HepG2 (cell line): ENCODE measurements around the gene CTXN1. TPM values are rescaled to one million over a fixed set of nuclear protein-coding genes. Genes with fewer than 3 reads are reported as not detected.

ENCODE experiments used
- AFF4 ChIP-seq: sonication (generic); formaldehyde crosslinking; IDR thresholded peaks from 2 replicates; pipeline ENCODE4 v1.4.0; 2020; ENCODE audit warnings: missing genetic modification reagents
- BCL6 ChIP-seq: IDR thresholded peaks from 2 replicates; pipeline ENCODE4 v1.6.1; 2016; ENCODE audit warnings: missing genetic modification reagents, missing compliant biosample characterization
- HDAC1 ChIP-seq: sonication (generic); formaldehyde crosslinking; IDR thresholded peaks from 2 replicates; pipeline ENCODE4 v1.5.1; 2020; ENCODE audit warnings: mild to moderate bottlenecking, missing genetic modification reagents
- HNF4A ChIP-seq: sonication (generic); formaldehyde crosslinking; IDR thresholded peaks from 2 replicates; pipeline ENCODE4 v1.4.0; 2020; ENCODE audit warnings: missing genetic modification reagents
- IRF1 ChIP-seq: sonication (generic); formaldehyde crosslinking; IDR thresholded peaks from 2 replicates; pipeline ENCODE4 v1.4.0; 2020; ENCODE audit warnings: low read depth, mild to moderate bottlenecking, missing genetic modification reagents
- LCORL ChIP-seq, 2 experiments: fragments of 450-650 bp in 1 of 2; sonication (generic) in 1 of 2; formaldehyde crosslinking in 1 of 2; IDR thresholded peaks; 2 replicates each; pipeline versions ENCODE4 v1.5.0 to v1.6.1; 2017 to 2020; ENCODE audit warnings: antibody characterized with exemption in 1 of 2, missing genetic modification reagents in 1 of 2
- NCOA1 ChIP-seq: sonication (generic); formaldehyde crosslinking; IDR thresholded peaks from 2 replicates; pipeline ENCODE4 v1.9.0; 2021; ENCODE audit warnings: missing genetic modification reagents
- PHF5A ChIP-seq: IDR thresholded peaks from one replicate; pipeline ENCODE4 v1.6.1; 2018; ENCODE audit warnings: low read depth, missing genetic modification reagents; ENCODE audit not compliant: unreplicated experiment
- SPEN ChIP-seq: sonication (generic); formaldehyde crosslinking; IDR thresholded peaks from 2 replicates; pipeline ENCODE4 v1.5.1; 2020; ENCODE audit warnings: low read depth, mild to moderate bottlenecking, missing genetic modification reagents
- STAT5B ChIP-seq: sonication (generic); formaldehyde crosslinking; IDR thresholded peaks from 2 replicates; pipeline ENCODE4 v1.4.0; 2020; ENCODE audit warnings: missing genetic modification reagents
- TAF15 ChIP-seq: fragments of 200-400 bp; formaldehyde crosslinking; IDR thresholded peaks from one replicate; pipeline ENCODE4 v1.6.1; 2018; ENCODE audit warnings: mild to moderate bottlenecking, low read depth, low read length; ENCODE audit not compliant: poor library complexity, severe bottlenecking
- THYN1 ChIP-seq: sonication (generic); formaldehyde crosslinking; IDR thresholded peaks from 2 replicates; pipeline ENCODE4 v1.8.1; 2023; ENCODE audit warnings: low read depth, mild to moderate bottlenecking, moderate library complexity, missing genetic modification reagents, borderline replicate concordance
- TMF1 ChIP-seq: sonication (generic); formaldehyde crosslinking; IDR thresholded peaks from 2 replicates; pipeline ENCODE4 v1.8.1; 2022; ENCODE audit warnings: low read depth, missing genetic modification reagents
- USF2 ChIP-seq, 2 experiments: sonication (generic) in 1 of 2; formaldehyde crosslinking in 1 of 2; IDR thresholded peaks; 2 replicates each; pipeline versions ENCODE4 v1.5.1 to v1.6.1; 2011 to 2020; ENCODE audit warnings: borderline replicate concordance in 1 of 2, low read depth in 1 of 2, low read length in 1 of 2, mild to moderate bottlenecking in 1 of 2, missing genetic modification reagents in 1 of 2, moderate library complexity in 1 of 2
- ZBTB34 ChIP-seq: sonication (generic); formaldehyde crosslinking; IDR thresholded peaks from 2 replicates; pipeline ENCODE4 v1.8.0; 2022; ENCODE audit warnings: mild to moderate bottlenecking, missing genetic modification reagents
- ZC3H13 ChIP-seq: sonication (generic); formaldehyde crosslinking; IDR thresholded peaks from 2 replicates; pipeline ENCODE4 v1.8.1; 2023; ENCODE audit warnings: mild to moderate bottlenecking, missing genetic modification reagents, moderate library complexity
- ZNF234 ChIP-seq: sonication (generic); formaldehyde crosslinking; conservative IDR thresholded peaks from 2 replicates; pipeline ENCODE4 v1.5.1; 2020; ENCODE audit warnings: mild to moderate bottlenecking, missing genetic modification reagents
- ZNF274 ChIP-seq: sonication (generic); formaldehyde crosslinking; IDR thresholded peaks from 2 replicates; pipeline ENCODE4 v1.5.1; 2020; ENCODE audit warnings: mild to moderate bottlenecking, missing genetic modification reagents
- ZNF350 ChIP-seq: sonication (generic); formaldehyde crosslinking; IDR thresholded peaks from 2 replicates; pipeline ENCODE4 v1.4.0; 2020; ENCODE audit warnings: mild to moderate bottlenecking, low read depth, missing genetic modification reagents, borderline replicate concordance
- ZNF703 ChIP-seq: sonication (generic); formaldehyde crosslinking; IDR thresholded peaks from 2 replicates; pipeline ENCODE4 v1.5.1; 2020; ENCODE audit warnings: missing genetic modification reagents, mild to moderate bottlenecking, moderate library complexity, borderline replicate concordance
- ZNF724P ChIP-seq: sonication (generic); formaldehyde crosslinking; IDR thresholded peaks from 2 replicates; pipeline ENCODE4 v1.8.0; 2022; ENCODE audit warnings: missing genetic modification reagents, borderline replicate concordance
- ZNF891 ChIP-seq: sonication (generic); formaldehyde crosslinking; IDR thresholded peaks from 2 replicates; pipeline ENCODE4 v1.5.0; 2020; ENCODE audit warnings: mild to moderate bottlenecking, missing genetic modification reagents
- polyA plus RNA-seq, 8 experiments: library from polyadenylated mRNA; depleted of rRNA in 3 of 8; stranded (reverse) in 7 of 8; unstranded in 1 of 8; fragments of >200 nt; fragmentation: Illumina TruSeq in 4 of 8; extraction: Trizol in 4 of 8; gene quantifications; 2 replicates each; pipeline versions ENCODE4 v1.2.1 to v1.2.3, GENCODE V29; 2011 to 2016; ENCODE audit warnings: low read depth in 4 of 8, missing spikeins in 1 of 8, mixed read lengths in 1 of 8; ENCODE audit not compliant: insufficient read depth in 1 of 8
- total RNA-seq, 5 experiments: library from RNA; depleted of rRNA; stranded (reverse); fragments of >200 nt; fragmentation: Illumina TruSeq; extraction: Trizol; gene quantifications; 2 replicates each; pipeline ENCODE4 v1.2.3, GENCODE V29; 2016; ENCODE audit warnings: low read depth in 1 of 5

Gene CTXN1
- total and polyA plus RNA-seq, 2 of the 13 experiments (the other 11 are each of a cell fraction or from before 2014, with no cell fraction given) = 0.11 TPM; not detected in 1

- TF ChIP-seq AFF4 (CRISPR knock-in tag) (no peak), TAF15 (no peak), ZBTB34 (no peak), ZC3H13 (CRISPR knock-in tag) (0 out of 2 replicates have a peak, but pooled peaks have one; percentile 65), ZNF234 (CRISPR knock-in tag) (no peak), TMF1 (no peak), NCOA1 (CRISPR knock-in tag) (no peak), ZNF274 (CRISPR knock-in tag) (no peak), ZNF350 (peak; percentile 42; the same call in 1 of the 2 replicates), STAT5B (CRISPR knock-in tag) (no peak), SPEN (CRISPR knock-in tag) (0 out of 2 replicates have a peak, but pooled peaks have one; percentile 22), ZNF703 (CRISPR knock-in tag) (no peak), LCORL (IDR thresholded peaks at IDR 0.05) (no peak), LCORL (CRISPR knock-in tag; IDR thresholded peaks at IDR 0.05) (0 out of 2 replicates have a peak, but pooled peaks have one; percentile 19), USF2 (IDR thresholded peaks at IDR 0.05; ENCODE audit: low read depth, low read length) (no peak), USF2 (CRISPR knock-in tag; IDR thresholded peaks at IDR 0.05; ENCODE audit: borderline replicate concordance) (no peak; the same call in 1 of the 2 replicates), HNF4A (no peak), THYN1 (CRISPR knock-in tag) (no peak), PHF5A (no peak), HDAC1 (no peak; the same call in 1 of the 2 replicates), BCL6 (CRISPR knock-in tag) (no peak), IRF1 (CRISPR knock-in tag) (no peak), ZNF891 (CRISPR knock-in tag) (peak; percentile 35; the same call in 1 of the 2 replicates), ZNF724P (CRISPR knock-in tag) (no peak)
These were observed 51.0 kb downstream of the CTXN1 start (continued) for GRCh38 chr19:7874897-7875273.
